ENCODE results near the gene PHACTR4. TPM values are rescaled to one million over a fixed set of nuclear protein-coding genes. Genes with fewer than 3 reads are reported as not detected.

The PHACTR4 gene
- total and polyA plus RNA-seq, 9 of the 15 experiments (the other 6 are each of a cell fraction or from before 2014, with no cell fraction given) = 6.4 to 43.6 (median 14.2) TPM

- TF ChIP-seq TAF9B (IDR thresholded peaks at IDR 0.05; ENCODE audit: partially characterized antibody) (no peak), HLTF (IDR thresholded peaks at IDR 0.05) (no peak), ATF3 (IDR thresholded peaks at IDR 0.05) (peak; percentile 54; the same call in 1 of the 2 replicates), ATF3 (CRISPR knock-in tag; conservative IDR thresholded peaks at IDR 0.05) (no peak), TEAD4 (IDR thresholded peaks at IDR 0.05; ENCODE audit: low read length) (peak; percentile 66), TEAD4 (CRISPR knock-in tag; IDR thresholded peaks at IDR 0.05; ENCODE audit: borderline replicate concordance) (no peak), ATF2 (CRISPR knock-in tag; IDR thresholded peaks at IDR 0.05) (no peak), MCM3 (IDR thresholded peaks at IDR 0.05) (no peak), ZNF79 (CRISPR knock-in tag; IDR thresholded peaks at IDR 0.05; ENCODE audit: low read depth) (no peak), ARID3A (IDR thresholded peaks at IDR 0.05; ENCODE audit: borderline replicate concordance, low read depth, low read length) (peak; percentile 99), KDM1A (IDR thresholded peaks at IDR 0.05) (peak; percentile 57 to 80; a peak in 3 of 4 replicates), ZNF668 (CRISPR knock-in tag; IDR thresholded peaks at IDR 0.05) (0 out of 2 replicates have a peak, but pooled peaks have one; percentile 13), CHD2 (IDR thresholded peaks at IDR 0.05; ENCODE audit: low read depth, low read length) (no peak), ASH1L (IDR thresholded peaks at IDR 0.05; ENCODE audit: borderline replicate concordance, low read depth, partially characterized antibody) (no peak), CBFA2T3 (IDR thresholded peaks at IDR 0.05) (peak; percentile 71), SMARCE1 (IDR thresholded peaks at IDR 0.05) (peak; percentile 73; the same call in 1 of the 2 replicates), ZNF511 (CRISPR knock-in tag; IDR thresholded peaks at IDR 0.05) (no peak), ETS2 (tag; IDR thresholded peaks at IDR 0.05; ENCODE audit: borderline replicate concordance, poor library complexity, severe bottlenecking) (no peak), ARID4B (CRISPR knock-in tag; IDR thresholded peaks at IDR 0.05) (no peak), SMAD3 (CRISPR knock-in tag; conservative IDR thresholded peaks at IDR 0.05) (0 out of 2 replicates have a peak, but pooled peaks have one; percentile 28)
These were observed 47.1 kb downstream of the PHACTR4 start (continued) for GRCh38 chr1:28416509-28417194.

Measured in K562 (cell line).